ENCODE measurements around the gene PACS1. TPM values are rescaled to one million over a fixed set of nuclear protein-coding genes. Genes with fewer than 3 reads are reported as not detected.

The PACS1 gene
- total RNA-seq, 4 donors from 2014 or later = 32.0 to 62.7 (median 51.8) TPM

DNA sequence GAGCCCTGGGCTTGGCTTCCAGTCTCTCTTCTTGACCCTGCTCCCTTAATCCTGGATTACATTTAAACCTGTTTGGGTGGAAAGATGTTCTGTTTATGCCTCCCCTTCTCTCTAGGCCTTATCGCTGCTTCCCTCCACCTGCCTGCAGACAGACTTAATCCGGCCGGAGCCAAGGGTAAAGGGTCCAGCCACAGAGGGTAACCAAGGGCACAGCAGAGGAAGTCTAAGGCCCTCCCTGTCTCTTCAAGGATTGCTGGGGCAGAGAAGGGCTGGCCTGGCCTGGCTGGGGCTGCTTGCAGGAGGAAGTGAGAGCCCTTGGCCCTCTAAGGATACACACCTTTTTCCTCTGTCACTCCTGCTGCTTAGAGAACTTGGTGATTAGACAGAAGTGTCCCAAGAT, 23.2 kb upstream of the PACS1 start:
- Histone ChIP-seq H3K27me3 (peaks cover 0 to 23% of the 10 kb centered on the region in 2 donors), H3K36me3 (no peaks in the 10 kb centered on the region), H3K27ac (no peak overlapping the region), H3K4me1 (peaks cover 0 to 28% (median 10%) of the 10 kb centered on the region in 4 donors), H3K4me3 (no peak overlapping the region), H3K9me3 (no peaks in the 10 kb centered on the region)
- DNase-seq (ENCODE audit: low spot score in 2 of 2) = no peak
- 93 to 96% methylated on average over 3 of the region's 3 CpGs for WGBS, 2 donors
- TF ChIP-seq, protein P1, sequence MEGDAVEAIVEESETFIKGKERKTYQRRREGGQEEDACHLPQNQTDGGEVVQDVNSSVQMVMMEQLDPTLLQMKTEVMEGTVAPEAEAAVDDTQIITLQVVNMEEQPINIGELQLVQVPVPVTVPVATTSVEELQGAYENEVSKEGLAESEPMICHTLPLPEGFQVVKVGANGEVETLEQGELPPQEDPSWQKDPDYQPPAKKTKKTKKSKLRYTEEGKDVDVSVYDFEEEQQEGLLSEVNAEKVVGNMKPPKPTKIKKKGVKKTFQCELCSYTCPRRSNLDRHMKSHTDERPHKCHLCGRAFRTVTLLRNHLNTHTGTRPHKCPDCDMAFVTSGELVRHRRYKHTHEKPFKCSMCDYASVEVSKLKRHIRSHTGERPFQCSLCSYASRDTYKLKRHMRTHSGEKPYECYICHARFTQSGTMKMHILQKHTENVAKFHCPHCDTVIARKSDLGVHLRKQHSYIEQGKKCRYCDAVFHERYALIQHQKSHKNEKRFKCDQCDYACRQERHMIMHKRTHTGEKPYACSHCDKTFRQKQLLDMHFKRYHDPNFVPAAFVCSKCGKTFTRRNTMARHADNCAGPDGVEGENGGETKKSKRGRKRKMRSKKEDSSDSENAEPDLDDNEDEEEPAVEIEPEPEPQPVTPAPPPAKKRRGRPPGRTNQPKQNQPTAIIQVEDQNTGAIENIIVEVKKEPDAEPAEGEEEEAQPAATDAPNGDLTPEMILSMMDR (IDR thresholded peaks at IDR 0.05) = no peak
- TF ChIP-seq POLR2A (IDR thresholded peaks at IDR 0.05) (no peak), EP300 (IDR thresholded peaks at IDR 0.05) (no peak)

GRCh38 chr11:66047541-66048365, 22.3 kb upstream of the PACS1 start:
- H3K4me1 ChIP-seq = peaks cover 0 to 29% (median 10%) of the 10 kb centered on the region in 4 donors
- no peak for DNase-seq (ENCODE audit: low spot score in 2 of 2)
- H3K4me3 ChIP-seq = no peak overlapping the region

GRCh38 chr11:66048547-66049323, 21.3 kb upstream of the PACS1 start, which contains the start of gene GAL3ST3:
GAL3ST3 (minus strand) TSS chr11:66049161; CDS start chr11:66045415, 3,746 bp downstream.
- H3K9me3 ChIP-seq = no peaks in the 10 kb centered on the region
- H3K4me3 ChIP-seq = peak within 1 kb of the TSS in 1 of 4 donors; percentile 28
- DNase-seq (ENCODE audit: low spot score in 2 of 2) = no peak
- H3K4me1 ChIP-seq = peaks cover 0 to 38% (median 19%) of the 10 kb centered on the region in 4 donors
- H3K27me3 ChIP-seq = peaks cover 0 to 23% of the 10 kb centered on the region in 2 donors
- 8 to 12% methylated on average over 26 to 36 of the region's 39 CpGs for WGBS, 2 donors
- TF ChIP-seq, protein P1 (IDR thresholded peaks at IDR 0.05) = no peak
- peak within 1 kb of the TSS in 3 of 4 donors; percentile 18 to 51 (median 22) for H3K27ac ChIP-seq
- H3K36me3 ChIP-seq = peaks cover 0 to 2% (median 0%) of the 10 kb centered on the region in 3 donors

More at GRCh38 chr11:66047541-66048365, 22.3 kb upstream of the PACS1 start:
- Histone ChIP-seq H3K9me3 (no peaks in the 10 kb centered on the region), H3K27ac (no peak overlapping the region), H3K36me3 (no peaks in the 10 kb centered on the region), H3K27me3 (peaks cover 0 to 23% of the 10 kb centered on the region in 2 donors)
- TF ChIP-seq, protein P1 (IDR thresholded peaks at IDR 0.05) = no peak
- TF ChIP-seq EP300 (IDR thresholded peaks at IDR 0.05) (no peak), POLR2A (IDR thresholded peaks at IDR 0.05) (no peak)
- WGBS, 2 donors = 64 to 76% methylated on average over 8 to 11 of the region's 11 CpGs

- Histone ChIP-seq H3K9me3 (no peaks in the 10 kb centered on the region), H3K4me3 (peak overlapping the region in 1 of 4 donors; percentile 90), H3K36me3 (peaks cover 0 to 22% (median 4%) of the 10 kb centered on the region in 3 donors), H3K4me1 (peaks cover 0 to 51% (median 16%) of the 10 kb centered on the region in 4 donors), H3K27me3 (peaks cover 0 to 23% of the 10 kb centered on the region in 2 donors), H3K27ac (peak overlapping the region; percentile 85 to 95 (median 92))
- TF ChIP-seq, protein P1 (IDR thresholded peaks at IDR 0.05) = no peak
- TF ChIP-seq POLR2A (IDR thresholded peaks at IDR 0.05) (no peak), EP300 (IDR thresholded peaks at IDR 0.05) (no peak)
- no peak for DNase-seq (ENCODE audit: low spot score in 2 of 2)
- WGBS, 2 donors = 66 to 72% methylated on average over 5 of the region's 5 CpGs
Observed at GRCh38 chr11:66050581-66051231, 19.4 kb upstream of the PACS1 start.
